ENCODE results near the gene BUB1B.

Gene BUB1B

GRCh38 chr15:40241269-40242212, 80.7 kb downstream of the BUB1B start:
- no peak for DNase-seq

GRCh38 chr15:40242213-40242599, 81.3 kb downstream of the BUB1B start:
- DNase-seq, result no peak

- DNase-seq, result no peak
Observed at GRCh38 chr15:40242601-40243000, 81.7 kb downstream of the BUB1B start.

- DNase-seq, result no peak
Observed at GRCh38 chr15:40243126-40243810, 82.4 kb downstream of the BUB1B start.

- no peak for DNase-seq
Observed at GRCh38 chr15:40244961-40245523, 84.2 kb downstream of the BUB1B start.

- DNase-seq, result no peak
Observed at GRCh38 chr15:40245666-40246450, 85.0 kb downstream of the BUB1B start.

GRCh38 chr15:40246496-40247280, 85.8 kb downstream of the BUB1B start:
- no peak for DNase-seq

- no peak for DNase-seq
Observed at GRCh38 chr15:40247406-40247971, 86.6 kb downstream of the BUB1B start.

- DNase-seq, result no peak
Observed at GRCh38 chr15:40248006-40248783, 87.3 kb downstream of the BUB1B start.

- no peak for DNase-seq
Observed at GRCh38 chr15:40249477-40250303, 88.8 kb downstream of the BUB1B start.

- DNase-seq, result no peak
Observed at GRCh38 chr15:40250304-40250656, 89.4 kb downstream of the BUB1B start.

- no peak for DNase-seq
Observed at GRCh38 chr15:40250771-40251483, 90.1 kb downstream of the BUB1B start.

- no peak for DNase-seq
Observed at GRCh38 chr15:40251486-40252140, 90.7 kb downstream of the BUB1B start.

GRCh38 chr15:40252141-40252437, 91.2 kb downstream of the BUB1B start:
- DNase-seq, result no peak

- no peak for DNase-seq
Observed at GRCh38 chr15:40252438-40253166, 91.7 kb downstream of the BUB1B start.

- no peak for DNase-seq
Observed at GRCh38 chr15:40253167-40253790, 92.4 kb downstream of the BUB1B start.

GRCh38 chr15:40254452-40254851, 93.6 kb downstream of the BUB1B start:
- no peak for DNase-seq

GRCh38 chr15:40255033-40255432, 94.2 kb downstream of the BUB1B start:
- DNase-seq, result no peak
